Liver (tissue), 9 donors: ENCODE measurements around the gene CFAP99. TPM values are rescaled to one million over a fixed set of nuclear protein-coding genes. Genes with fewer than 3 reads are reported as not detected.

Source experiments
- DNase-seq: peaks from one replicate; pipeline ENCODE4 v3.0.0-alpha.2; 2017; ENCODE audit warnings: low spot score
- H3K27ac ChIP-seq, 2 donors: one replicate each; pipeline ENCODE4 v1.7.0; 2013; ENCODE audit warnings: inconsistent platforms in 2 of 2, low read length in 2 of 2, control low read depth in 1 of 2, low read depth in 1 of 2, mild to moderate bottlenecking in 1 of 2
- H3K27me3 ChIP-seq, 4 donors: one replicate each; pipeline versions ENCODE4 v1.6.1 to v1.7.0; 2013; ENCODE audit warnings: low read length in 3 of 4, inconsistent platforms in 1 of 4, mild to moderate bottlenecking in 1 of 4, moderate library complexity in 1 of 4; ENCODE audit not compliant: control insufficient read depth in 4 of 4, insufficient read depth in 4 of 4
- H3K36me3 ChIP-seq, 4 donors: one replicate each; pipeline versions ENCODE4 v1.6.1 to v1.7.0; 2013; ENCODE audit warnings: low read length in 3 of 4, mild to moderate bottlenecking in 3 of 4, low read depth in 1 of 4, moderate library complexity in 1 of 4; ENCODE audit not compliant: control insufficient read depth in 4 of 4, insufficient read depth in 3 of 4
- H3K4me1 ChIP-seq, 4 donors: one replicate each; pipeline versions ENCODE4 v1.6.1 to v1.7.0; 2013; ENCODE audit warnings: low read length in 3 of 4, mild to moderate bottlenecking in 3 of 4, moderate library complexity in 1 of 4; ENCODE audit not compliant: control insufficient read depth in 4 of 4, insufficient read depth in 4 of 4
- H3K4me3 ChIP-seq, 3 donors: one replicate each; pipeline versions ENCODE4 v1.6.1 to v1.7.0; 2013; ENCODE audit warnings: low read length in 3 of 3, control low read depth in 1 of 3, low read depth in 1 of 3, mild to moderate bottlenecking in 1 of 3
- H3K9ac ChIP-seq, 2 donors: one replicate each; pipeline ENCODE4 v1.7.0; 2013; ENCODE audit warnings: low read length in 2 of 2, mild to moderate bottlenecking in 2 of 2, moderate library complexity in 2 of 2, control low read depth in 1 of 2, low read depth in 1 of 2
- H3K9me3 ChIP-seq, 4 donors: one replicate each; pipeline versions ENCODE4 v1.6.1 to v1.7.0; 2013; ENCODE audit warnings: low read length in 3 of 4; ENCODE audit not compliant: control insufficient read depth in 4 of 4
- EGR1 ChIP-seq, 2 donors: IDR thresholded peaks; 2 replicates each; pipeline ENCODE4 v1.6.1; 2016 to 2018; ENCODE audit warnings: antibody characterized with exemption in 2 of 2, low read depth in 2 of 2
- FOXA1 ChIP-seq: IDR thresholded peaks from 2 replicates; pipeline ENCODE4 v1.6.1; 2016; ENCODE audit warnings: antibody characterized with exemption
- FOXA2 ChIP-seq: IDR thresholded peaks from 2 replicates; pipeline ENCODE4 v1.6.1; 2016; ENCODE audit warnings: antibody characterized with exemption
- HNF4A ChIP-seq, 2 donors: conservative IDR thresholded peaks; 2 replicates each; pipeline ENCODE4 v1.6.1; 2016; ENCODE audit warnings: antibody characterized with exemption in 2 of 2, mild to moderate bottlenecking in 2 of 2
- HNF4G ChIP-seq: IDR thresholded peaks from 2 replicates; pipeline ENCODE4 v1.6.1; 2016; ENCODE audit warnings: antibody characterized with exemption
- JUND ChIP-seq, 2 donors: IDR thresholded peaks; 2 replicates each; pipeline ENCODE4 v1.6.1; 2016; ENCODE audit warnings: antibody characterized with exemption in 2 of 2
- NR2F2 ChIP-seq: IDR thresholded peaks from 2 replicates; pipeline ENCODE4 v1.6.1; 2016; ENCODE audit warnings: antibody characterized with exemption
- RAD21 ChIP-seq, 2 donors: IDR thresholded peaks; 2 replicates each; pipeline ENCODE4 v1.6.1; 2016; ENCODE audit warnings: antibody characterized with exemption in 2 of 2, mild to moderate bottlenecking in 2 of 2
- REST ChIP-seq: IDR thresholded peaks from 2 replicates; pipeline ENCODE4 v1.6.1; 2016; ENCODE audit warnings: antibody characterized with exemption, mild to moderate bottlenecking
- RXRA ChIP-seq, 2 donors: IDR thresholded peaks; 2 replicates each; pipeline ENCODE4 v1.6.1; 2017 to 2018; ENCODE audit warnings: antibody characterized with exemption in 2 of 2, mild to moderate bottlenecking in 1 of 2
- SP1 ChIP-seq: IDR thresholded peaks from 2 replicates; pipeline ENCODE4 v1.6.1; 2018; ENCODE audit warnings: antibody characterized with exemption, mild to moderate bottlenecking
- TAF1 ChIP-seq: conservative IDR thresholded peaks from 2 replicates; pipeline ENCODE4 v1.6.1; 2016; ENCODE audit warnings: antibody characterized with exemption, mild to moderate bottlenecking
- YY1 ChIP-seq: IDR thresholded peaks from 2 replicates; pipeline ENCODE4 v1.6.1; 2016; ENCODE audit warnings: antibody characterized with exemption, mild to moderate bottlenecking
- WGBS: extraction: QIAGEN DNeasy Blood & Tissue Kit; methylation state at CpG from one replicate; pipeline ENCODE4 v1.1.7; 2013; 5-methylcytosine and 5-hydroxymethylcytosine counted together
- polyA plus RNA-seq, 2 donors: library from polyadenylated mRNA; stranded (reverse) in 1 of 2; unstranded in 1 of 2; fragments of 200-250 nt in 1 of 2; fragments of >200 nt in 1 of 2; fragmentation: Nextera tagmentation in 1 of 2; extraction: Ambion mirVana in 1 of 2; gene quantifications; one replicate each; pipeline versions ENCODE4 v1.2.1 to v1.2.3, GENCODE V29; 2013 to 2015
- total RNA-seq, 2 donors: library from RNA; depleted of rRNA; stranded (reverse); fragments of >200 nt; gene quantifications; one replicate each; pipeline ENCODE4 v1.2.3, GENCODE V29; 2014
- TF ChIP-seq, protein P1 (sequence below): IDR thresholded peaks from 2 replicates; pipeline ENCODE4 v1.6.1; 2016; ENCODE audit warnings: antibody characterized with exemption
- TF ChIP-seq, protein P2 (sequence below): IDR thresholded peaks from 2 replicates; pipeline ENCODE4 v1.6.1; 2016; ENCODE audit warnings: antibody characterized with exemption
- TF ChIP-seq, protein P3 (sequence below): fragments of 150-350 bp; IDR thresholded peaks from 2 replicates; pipeline ENCODE4 v1.5.1; 2017; ENCODE audit warnings: improper control_type of control experiment, low read depth, low read length; ENCODE audit not compliant: missing input control
- donor health status: healthy.
- donor health status: healthy.
- donor health status: healthy.
- donor health status: healthy.
- donor health status: healthy.

The CFAP99 gene
- total and polyA plus RNA-seq, 4 donors, result 0.33 to 0.36 TPM; not detected in 2

DNA sequence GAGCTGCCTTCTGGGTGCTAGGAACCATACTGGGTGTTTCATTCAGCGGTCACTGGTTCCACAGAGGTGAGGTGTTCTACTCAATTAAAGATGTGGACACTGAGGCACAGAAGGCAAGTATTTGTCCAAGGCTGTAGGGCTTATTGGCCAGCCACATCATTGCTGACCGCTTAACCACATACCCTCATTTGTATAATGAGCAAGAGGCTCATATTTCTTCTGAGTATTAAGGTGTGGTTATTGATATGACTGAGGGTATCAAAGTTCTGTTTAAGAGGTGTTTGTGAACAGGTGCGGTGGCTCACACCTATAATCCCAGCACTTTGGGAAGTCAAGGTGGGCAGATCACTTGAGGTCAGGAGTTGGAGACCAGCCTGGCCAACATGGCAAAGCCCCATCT lies 64.5 kb downstream of the CFAP99 start:
- Histone ChIP-seq H3K36me3 (no peaks in the 10 kb centered on the region), H3K4me1 (peaks cover 20 to 58% (median 32%) of the 10 kb centered on the region in 4 donors), H3K4me3 (no peak overlapping the region), H3K9me3 (no peaks in the 10 kb centered on the region), H3K27me3 (no peaks in the 10 kb centered on the region), H3K9ac (no peak overlapping the region), H3K27ac (peak overlapping the region in 1 of 2 donors; percentile 21)
- DNase-seq, result no peak
- 93% methylated on average over 3 of the region's 3 CpGs for WGBS
- TF ChIP-seq REST, result no peak
- no peak for TF ChIP-seq NR2F2
- no peak for TF ChIP-seq TAF1
- TF ChIP-seq, protein P1, sequence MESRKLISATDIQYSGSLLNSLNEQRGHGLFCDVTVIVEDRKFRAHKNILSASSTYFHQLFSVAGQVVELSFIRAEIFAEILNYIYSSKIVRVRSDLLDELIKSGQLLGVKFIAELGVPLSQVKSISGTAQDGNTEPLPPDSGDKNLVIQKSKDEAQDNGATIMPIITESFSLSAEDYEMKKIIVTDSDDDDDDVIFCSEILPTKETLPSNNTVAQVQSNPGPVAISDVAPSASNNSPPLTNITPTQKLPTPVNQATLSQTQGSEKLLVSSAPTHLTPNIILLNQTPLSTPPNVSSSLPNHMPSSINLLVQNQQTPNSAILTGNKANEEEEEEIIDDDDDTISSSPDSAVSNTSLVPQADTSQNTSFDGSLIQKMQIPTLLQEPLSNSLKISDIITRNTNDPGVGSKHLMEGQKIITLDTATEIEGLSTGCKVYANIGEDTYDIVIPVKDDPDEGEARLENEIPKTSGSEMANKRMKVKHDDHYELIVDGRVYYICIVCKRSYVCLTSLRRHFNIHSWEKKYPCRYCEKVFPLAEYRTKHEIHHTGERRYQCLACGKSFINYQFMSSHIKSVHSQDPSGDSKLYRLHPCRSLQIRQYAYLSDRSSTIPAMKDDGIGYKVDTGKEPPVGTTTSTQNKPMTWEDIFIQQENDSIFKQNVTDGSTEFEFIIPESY, result no peak
- no peak for TF ChIP-seq JUND (IDR thresholded peaks at IDR 0.05)
- TF ChIP-seq SP1, result no peak
- TF ChIP-seq HNF4G, result no peak
- no peak for TF ChIP-seq HNF4A (conservative IDR thresholded peaks at IDR 0.05)
- no peak for TF ChIP-seq FOXA2
- TF ChIP-seq, protein P2, sequence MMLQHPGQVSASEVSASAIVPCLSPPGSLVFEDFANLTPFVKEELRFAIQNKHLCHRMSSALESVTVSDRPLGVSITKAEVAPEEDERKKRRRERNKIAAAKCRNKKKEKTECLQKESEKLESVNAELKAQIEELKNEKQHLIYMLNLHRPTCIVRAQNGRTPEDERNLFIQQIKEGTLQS, result no peak
- TF ChIP-seq, protein P3, sequence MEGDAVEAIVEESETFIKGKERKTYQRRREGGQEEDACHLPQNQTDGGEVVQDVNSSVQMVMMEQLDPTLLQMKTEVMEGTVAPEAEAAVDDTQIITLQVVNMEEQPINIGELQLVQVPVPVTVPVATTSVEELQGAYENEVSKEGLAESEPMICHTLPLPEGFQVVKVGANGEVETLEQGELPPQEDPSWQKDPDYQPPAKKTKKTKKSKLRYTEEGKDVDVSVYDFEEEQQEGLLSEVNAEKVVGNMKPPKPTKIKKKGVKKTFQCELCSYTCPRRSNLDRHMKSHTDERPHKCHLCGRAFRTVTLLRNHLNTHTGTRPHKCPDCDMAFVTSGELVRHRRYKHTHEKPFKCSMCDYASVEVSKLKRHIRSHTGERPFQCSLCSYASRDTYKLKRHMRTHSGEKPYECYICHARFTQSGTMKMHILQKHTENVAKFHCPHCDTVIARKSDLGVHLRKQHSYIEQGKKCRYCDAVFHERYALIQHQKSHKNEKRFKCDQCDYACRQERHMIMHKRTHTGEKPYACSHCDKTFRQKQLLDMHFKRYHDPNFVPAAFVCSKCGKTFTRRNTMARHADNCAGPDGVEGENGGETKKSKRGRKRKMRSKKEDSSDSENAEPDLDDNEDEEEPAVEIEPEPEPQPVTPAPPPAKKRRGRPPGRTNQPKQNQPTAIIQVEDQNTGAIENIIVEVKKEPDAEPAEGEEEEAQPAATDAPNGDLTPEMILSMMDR, result no peak
- TF ChIP-seq EGR1 (IDR thresholded peaks at IDR 0.05; ENCODE audit: low read depth in 2 of 2), result no peak

GRCh38 chr4:2484185-2484584 lies 65.4 kb downstream of the CFAP99 start:
- TF ChIP-seq FOXA1 (no peak), RAD21 (IDR thresholded peaks at IDR 0.05) (no peak), TAF1 (no peak), SP1 (no peak), HNF4G (no peak), FOXA2 (no peak), RXRA (IDR thresholded peaks at IDR 0.05) (no peak), REST (no peak), YY1 (no peak), HNF4A (conservative IDR thresholded peaks at IDR 0.05) (no peak), EGR1 (IDR thresholded peaks at IDR 0.05; ENCODE audit: low read depth in 2 of 2) (no peak)
- TF ChIP-seq, protein P2, result no peak
- Histone ChIP-seq H3K9ac (no peak overlapping the region), H3K4me3 (no peak overlapping the region), H3K36me3 (no peaks in the 10 kb centered on the region), H3K27ac (no peak overlapping the region), H3K4me1 (peaks cover 15 to 52% (median 28%) of the 10 kb centered on the region in 4 donors), H3K27me3 (no peaks in the 10 kb centered on the region), H3K9me3 (no peaks in the 10 kb centered on the region)
- WGBS, result 78% methylated on average over 6 of the region's 6 CpGs
- no peak for DNase-seq
